Measurements from ENCODE around the gene SLC5A12.

GRCh38 chr11:26662916-26663315 is 58.9 kb downstream of the SLC5A12 start:
- no peak for TF ChIP-seq POLR2A (IDR thresholded peaks at IDR 0.05; ENCODE audit: low read length)
- TF ChIP-seq GATA1 (IDR thresholded peaks at IDR 0.05; ENCODE audit: low read depth, low read length) = no peak

All from erythroblast (primary cell).